Gastrocnemius medialis (tissue), 4 donors: ENCODE data around the gene HIF1A. TPM values are rescaled to one million over a fixed set of nuclear protein-coding genes. Genes with fewer than 3 reads are reported as not detected.
A peak's percentile ranks its signal among the peaks of the same experiment; 100 is the strongest.

Experiments used
- ATAC-seq, 2 donors: fragments of 150-250 bp; one replicate each; pipeline ENCODE4 v1.9.1; 2016
- DNase-seq, 2 donors: peaks; one replicate each; pipeline ENCODE4 v3.0.0-alpha.2; 2019
- H3K27ac ChIP-seq, 4 donors: fragments of 200-600 bp; sonication (generic); 1 replicate in 1 of 4; 2 replicates in 3 of 4; pipeline ENCODE4 v1.5.1; 2016 to 2018; ENCODE audit warnings: mild to moderate bottlenecking in 2 of 4, moderate library complexity in 1 of 4
- H3K27me3 ChIP-seq, 3 donors: fragments of 200-600 bp; sonication (generic) in 2 of 3; 1 replicate in 1 of 3; 2 replicates in 2 of 3; pipeline versions ENCODE4 v1.5.1 to v1.6.0; 2016 to 2019; ENCODE audit warnings: mild to moderate bottlenecking in 1 of 3, moderate library complexity in 1 of 3
- H3K36me3 ChIP-seq, 2 donors: fragments of 200-600 bp; sonication (generic) in 1 of 2; one replicate each; pipeline ENCODE4 v1.5.1; 2017 to 2018
- H3K4me1 ChIP-seq, 2 donors: fragments of 200-600 bp; sonication (generic) in 1 of 2; one replicate each; pipeline ENCODE4 v1.5.1; 2016 to 2017; ENCODE audit warnings: mild to moderate bottlenecking in 2 of 2
- H3K4me3 ChIP-seq, 4 donors: fragments of 200-600 bp; sonication (generic) in 3 of 4; 1 replicate in 1 of 4; 2 replicates in 3 of 4; pipeline ENCODE4 v1.5.1; 2016 to 2019; ENCODE audit warnings: mild to moderate bottlenecking in 2 of 4
- H3K9me3 ChIP-seq, 3 donors: fragments of 200-600 bp; sonication (generic) in 2 of 3; 1 replicate in 1 of 3; 2 replicates in 2 of 3; pipeline ENCODE4 v1.5.1; 2016 to 2019
- POLR2A ChIP-seq, 2 donors: fragments of 450-650 bp; IDR thresholded peaks; one replicate each; pipeline ENCODE4 v1.6.1; 2017; ENCODE audit warnings: antibody characterized with exemption in 2 of 2, mild to moderate bottlenecking in 2 of 2, moderate library complexity in 2 of 2
- in situ Hi-C, 4 donors: fragments of 200-750 bp; cut with MboI; loops; one replicate each; pipeline versions ENCODE4 v1.15.0 to v1.8.0; 2017; ENCODE audit warnings: low sequenced_read_pairs in 4 of 4
- intact Hi-C: fragments of 100-400 bp; cut with DNase I; formaldehyde crosslinking; loops from one replicate; pipeline ENCODE4 v1.15.1; 2023; ENCODE audit warnings: low total_unique reads
- total RNA-seq, 4 donors: library from RNA; depleted of rRNA; stranded (reverse); fragments of >200 nt; gene quantifications; one replicate each; pipeline versions ENCODE4 v1.1.0 to v1.2.3, GENCODE V29; 2016
- TF ChIP-seq, protein P1 (sequence below), 5 experiments: fragments of 450-650 bp in 3 of 5; fragments of 200-600 bp in 2 of 5; sonication (generic) in 2 of 5; IDR thresholded peaks in 4 of 5; conservative IDR thresholded peaks in 1 of 5; 1 replicate in 4 of 5; 2 replicates in 1 of 5; pipeline ENCODE4 v1.5.1; 2016 to 2019; ENCODE audit warnings: antibody characterized with exemption in 5 of 5, mild to moderate bottlenecking in 3 of 5, moderate library complexity in 3 of 5

HIF1A gene
- total RNA-seq, 4 donors from 2014 or later = 18.2 to 30.7 (median 23.6) TPM

DNA sequence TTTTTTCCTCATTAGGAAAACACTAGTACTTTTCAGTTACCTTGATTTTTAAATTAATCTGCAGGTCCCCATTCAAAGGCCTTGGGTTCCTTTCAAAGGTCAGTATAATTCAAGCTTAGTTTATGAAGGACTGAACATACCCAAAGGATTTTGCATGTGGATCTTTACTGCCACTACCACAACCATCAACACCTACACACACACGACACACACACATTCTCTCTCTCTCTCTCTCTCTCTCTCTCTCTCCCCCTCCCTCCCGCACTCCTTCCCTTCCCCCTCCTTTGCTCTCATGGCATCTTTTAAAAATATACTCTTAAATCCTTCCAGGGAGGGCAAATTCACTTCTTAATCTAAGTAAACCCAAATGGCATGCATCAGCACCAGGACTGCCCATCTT is 28.8 kb downstream of the HIF1A start:
- in situ Hi-C loops (loop anchor here in 1 of 4 donors (10.0 kb wide), 1 partner anchor 259 kb away; no protein-coding TSS in a partner anchor), intact Hi-C loops (no loop called here)
- H3K4me3 ChIP-seq = no peak overlapping the region
- H3K27ac ChIP-seq = no peak overlapping the region
- no peaks in the 10 kb centered on the region for H3K9me3 ChIP-seq
- no peak for ATAC-seq
- H3K27me3 ChIP-seq = no peaks in the 10 kb centered on the region
- TF ChIP-seq, protein P1, sequence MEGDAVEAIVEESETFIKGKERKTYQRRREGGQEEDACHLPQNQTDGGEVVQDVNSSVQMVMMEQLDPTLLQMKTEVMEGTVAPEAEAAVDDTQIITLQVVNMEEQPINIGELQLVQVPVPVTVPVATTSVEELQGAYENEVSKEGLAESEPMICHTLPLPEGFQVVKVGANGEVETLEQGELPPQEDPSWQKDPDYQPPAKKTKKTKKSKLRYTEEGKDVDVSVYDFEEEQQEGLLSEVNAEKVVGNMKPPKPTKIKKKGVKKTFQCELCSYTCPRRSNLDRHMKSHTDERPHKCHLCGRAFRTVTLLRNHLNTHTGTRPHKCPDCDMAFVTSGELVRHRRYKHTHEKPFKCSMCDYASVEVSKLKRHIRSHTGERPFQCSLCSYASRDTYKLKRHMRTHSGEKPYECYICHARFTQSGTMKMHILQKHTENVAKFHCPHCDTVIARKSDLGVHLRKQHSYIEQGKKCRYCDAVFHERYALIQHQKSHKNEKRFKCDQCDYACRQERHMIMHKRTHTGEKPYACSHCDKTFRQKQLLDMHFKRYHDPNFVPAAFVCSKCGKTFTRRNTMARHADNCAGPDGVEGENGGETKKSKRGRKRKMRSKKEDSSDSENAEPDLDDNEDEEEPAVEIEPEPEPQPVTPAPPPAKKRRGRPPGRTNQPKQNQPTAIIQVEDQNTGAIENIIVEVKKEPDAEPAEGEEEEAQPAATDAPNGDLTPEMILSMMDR (IDR thresholded peaks at IDR 0.05 in 4 of 5, conservative IDR thresholded peaks at IDR 0.05 in 1 of 5) = no peak
- no peak for TF ChIP-seq POLR2A (IDR thresholded peaks at IDR 0.05)
- peaks cover 13 to 17% of the 10 kb centered on the region in 2 donors for H3K4me1 ChIP-seq
- peaks cover 0 to 45% of the 10 kb centered on the region in 2 donors for H3K36me3 ChIP-seq
- no peak for DNase-seq

DNA sequence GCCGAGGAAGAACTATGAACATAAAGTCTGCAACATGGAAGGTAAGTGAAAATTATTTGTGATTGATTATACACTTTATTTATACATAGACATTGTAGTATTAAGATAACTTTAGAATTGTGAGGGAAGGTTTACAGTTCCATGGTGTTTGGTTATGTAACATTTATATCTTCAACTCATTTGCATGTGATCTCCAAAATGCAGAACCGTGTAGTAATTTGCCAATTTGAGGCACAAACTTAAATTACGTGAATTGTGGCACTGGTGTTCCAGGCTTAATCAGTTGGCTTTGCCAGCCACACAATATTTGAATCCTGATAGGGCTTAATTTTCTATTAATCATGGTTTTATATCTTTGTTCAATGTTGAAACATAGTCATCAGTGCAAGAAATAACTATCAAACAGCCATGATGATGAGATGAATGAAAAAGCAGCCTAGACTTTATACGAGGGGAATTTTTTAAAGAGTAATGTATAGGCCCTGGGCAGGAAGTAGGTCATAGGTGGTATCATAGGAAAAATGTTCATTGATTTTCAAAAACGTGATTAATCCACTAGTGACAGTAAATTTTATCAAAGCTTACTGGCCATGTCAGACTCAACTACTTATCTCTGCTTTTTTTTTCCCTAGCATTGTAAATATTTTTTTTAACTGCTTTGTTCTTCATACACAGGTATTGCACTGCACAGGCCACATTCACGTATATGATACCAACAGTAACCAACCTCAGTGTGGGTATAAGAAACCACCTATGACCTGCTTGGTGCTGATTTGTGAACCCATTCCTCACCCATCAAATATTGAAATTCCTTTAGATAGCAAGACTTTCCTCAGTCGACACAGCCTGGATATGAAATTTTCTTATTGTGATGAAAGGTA is 31.7 kb downstream of the HIF1A start:
- H3K9me3 ChIP-seq = no peaks in the 10 kb centered on the region
- no peak overlapping the region for H3K27ac ChIP-seq
- in situ Hi-C loops (loop anchor here in 3 of 4 donors (10.0 to 25.0 kb wide), 3 partner anchors 262 to 440 kb away; partner anchors contain the start of gene TMEM30B (in 2 of the 3)), intact Hi-C loops (no loop called here)
- DNase-seq (no peak), ATAC-seq (no peak)
- H3K4me3 ChIP-seq = no peak overlapping the region
- H3K27me3 ChIP-seq = no peaks in the 10 kb centered on the region
- peaks cover 0 to 40% of the 10 kb centered on the region in 2 donors for H3K36me3 ChIP-seq
- H3K4me1 ChIP-seq = no peaks in the 10 kb centered on the region
- TF ChIP-seq, protein P1 (IDR thresholded peaks at IDR 0.05 in 4 of 5, conservative IDR thresholded peaks at IDR 0.05 in 1 of 5) = no peak
- TF ChIP-seq POLR2A (IDR thresholded peaks at IDR 0.05) = no peak

DNA sequence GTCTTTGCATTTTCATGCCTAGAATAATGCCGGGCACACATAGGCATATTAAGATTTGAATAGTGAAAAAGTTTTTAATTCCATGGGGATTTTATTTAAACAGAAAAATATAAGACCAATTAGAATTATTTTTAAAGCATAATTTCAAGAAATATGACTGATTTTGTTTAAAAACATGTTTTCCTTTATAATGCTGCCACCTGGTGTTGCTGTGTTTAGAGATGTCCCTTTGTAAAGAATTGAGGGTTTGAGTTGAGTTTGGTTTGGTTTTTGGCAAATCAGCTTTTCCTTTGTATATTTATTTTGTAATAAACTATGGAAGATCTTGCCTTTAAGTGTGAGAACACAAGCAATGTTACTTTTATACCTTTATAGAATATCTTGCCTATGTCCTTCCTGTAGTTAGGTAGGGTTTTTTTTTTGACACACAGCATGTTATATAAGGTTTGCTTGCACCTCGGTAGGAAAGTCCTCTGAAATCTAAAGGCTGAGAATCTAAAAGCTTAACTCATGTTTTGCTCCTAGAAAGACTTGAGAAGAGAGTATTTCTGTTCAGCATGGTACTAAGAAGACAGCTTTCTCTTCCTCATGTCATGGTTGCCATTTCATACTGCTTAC is 35.6 kb downstream of the HIF1A start:
- Histone ChIP-seq H3K9me3 (no peaks in the 10 kb centered on the region), H3K27me3 (no peaks in the 10 kb centered on the region), H3K4me1 (no peaks in the 10 kb centered on the region), H3K4me3 (no peak overlapping the region), H3K27ac (no peak overlapping the region), H3K36me3 (peaks cover 0 to 41% of the 10 kb centered on the region in 2 donors)
- DNase-seq (no peak), ATAC-seq (no peak)
- intact Hi-C loops = loop anchor here (2.0 to 10.0 kb wide), 2 partner anchors 104 to 268 kb away; no protein-coding TSS in a partner anchor
- in situ Hi-C loops = loop anchor here in 3 of 4 donors (5.0 to 25.0 kb wide), 4 partner anchors 259 to 444 kb away; partner anchors contain the start of gene TMEM30B (in 2 of the 3)
- TF ChIP-seq POLR2A (IDR thresholded peaks at IDR 0.05) = no peak
- TF ChIP-seq, protein P1 (IDR thresholded peaks at IDR 0.05 in 4 of 5, conservative IDR thresholded peaks at IDR 0.05 in 1 of 5) = peak in 4 of 5 experiments; percentile 20 to 49 (median 40)

DNA sequence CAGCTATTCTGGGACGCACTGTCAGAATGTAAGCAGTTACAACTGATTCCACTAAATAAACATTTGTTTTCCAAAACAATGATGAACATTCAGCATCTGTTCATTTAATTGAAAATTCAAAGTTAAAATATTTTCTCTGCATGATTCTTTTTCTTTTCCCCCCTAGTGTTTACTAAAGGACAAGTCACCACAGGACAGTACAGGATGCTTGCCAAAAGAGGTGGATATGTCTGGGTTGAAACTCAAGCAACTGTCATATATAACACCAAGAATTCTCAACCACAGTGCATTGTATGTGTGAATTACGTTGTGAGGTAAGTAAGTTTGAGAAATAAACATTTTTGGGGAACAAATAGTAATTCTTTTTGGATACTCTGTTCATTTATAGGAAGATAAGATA is 38.7 kb downstream of the HIF1A start:
- peaks cover 0 to 55% of the 10 kb centered on the region in 2 donors for H3K36me3 ChIP-seq
- no peak for TF ChIP-seq POLR2A (IDR thresholded peaks at IDR 0.05)
- TF ChIP-seq, protein P1 (IDR thresholded peaks at IDR 0.05 in 4 of 5, conservative IDR thresholded peaks at IDR 0.05 in 1 of 5) = no peak
- intact Hi-C loops = loop anchor here (10.0 kb wide), 1 partner anchor 101 kb away; no protein-coding TSS in a partner anchor

More for the DNA sequence above, 38.7 kb downstream of the HIF1A start:
- H3K27me3 ChIP-seq = no peaks in the 10 kb centered on the region
- H3K4me3 ChIP-seq = no peak overlapping the region
- H3K27ac ChIP-seq = no peak overlapping the region
- H3K4me1 ChIP-seq = no peaks in the 10 kb centered on the region
- no peak for ATAC-seq
- in situ Hi-C loops = loop anchor here in 3 of 4 donors (5.0 to 25.0 kb wide), 4 partner anchors 262 to 447 kb away; partner anchors contain the start of gene TMEM30B (in 2 of the 3)
- no peaks in the 10 kb centered on the region for H3K9me3 ChIP-seq
- DNase-seq = no peak
